Measurements from ENCODE around the gene ARHGAP15. TPM values are rescaled to one million over a fixed set of nuclear protein-coding genes. Genes with fewer than 3 reads are reported as not detected.

The ARHGAP15 gene
- total RNA-seq, 4 donors from 2014 or later: 1.7 to 16.8 (median 3.7) TPM

DNA sequence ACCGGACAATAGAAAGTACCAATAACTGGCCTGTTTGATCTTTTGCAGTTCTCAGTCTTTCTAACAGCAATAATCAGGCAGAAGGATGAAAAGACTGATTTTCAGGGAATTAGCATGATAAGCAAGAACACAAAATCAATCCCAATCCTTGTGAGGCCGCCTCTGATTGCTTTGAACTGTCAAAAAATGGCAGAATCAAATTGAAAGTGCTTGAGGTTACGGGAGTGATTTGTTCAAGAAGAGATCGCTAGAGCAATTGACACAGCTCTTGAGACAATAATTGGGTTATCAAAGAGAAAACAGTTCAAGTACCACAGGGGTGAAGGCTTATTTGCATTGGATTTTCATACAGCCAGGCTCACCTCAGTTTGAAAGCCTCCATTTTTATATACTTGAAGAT is 663.4 kb downstream of the ARHGAP15 start:
- Histone ChIP-seq H3K9me3 (no peaks in the 10 kb centered on the region), H3K36me3 (no peaks in the 10 kb centered on the region), H3K4me1 (no peaks in the 10 kb centered on the region), H3K27me3 (no peaks in the 10 kb centered on the region), H3K4me3 (no peak overlapping the region), H3K27ac (no peak overlapping the region)
- TF ChIP-seq, protein P1, sequence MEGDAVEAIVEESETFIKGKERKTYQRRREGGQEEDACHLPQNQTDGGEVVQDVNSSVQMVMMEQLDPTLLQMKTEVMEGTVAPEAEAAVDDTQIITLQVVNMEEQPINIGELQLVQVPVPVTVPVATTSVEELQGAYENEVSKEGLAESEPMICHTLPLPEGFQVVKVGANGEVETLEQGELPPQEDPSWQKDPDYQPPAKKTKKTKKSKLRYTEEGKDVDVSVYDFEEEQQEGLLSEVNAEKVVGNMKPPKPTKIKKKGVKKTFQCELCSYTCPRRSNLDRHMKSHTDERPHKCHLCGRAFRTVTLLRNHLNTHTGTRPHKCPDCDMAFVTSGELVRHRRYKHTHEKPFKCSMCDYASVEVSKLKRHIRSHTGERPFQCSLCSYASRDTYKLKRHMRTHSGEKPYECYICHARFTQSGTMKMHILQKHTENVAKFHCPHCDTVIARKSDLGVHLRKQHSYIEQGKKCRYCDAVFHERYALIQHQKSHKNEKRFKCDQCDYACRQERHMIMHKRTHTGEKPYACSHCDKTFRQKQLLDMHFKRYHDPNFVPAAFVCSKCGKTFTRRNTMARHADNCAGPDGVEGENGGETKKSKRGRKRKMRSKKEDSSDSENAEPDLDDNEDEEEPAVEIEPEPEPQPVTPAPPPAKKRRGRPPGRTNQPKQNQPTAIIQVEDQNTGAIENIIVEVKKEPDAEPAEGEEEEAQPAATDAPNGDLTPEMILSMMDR (IDR thresholded peaks at IDR 0.05): no peak
- DNase-seq: no peak
- intact Hi-C loops (cut with DNase I): no loop called here
- WGBS, 2 donors: 79 to 87% methylated on average over 3 to 4 of the region's 4 CpGs

DNA sequence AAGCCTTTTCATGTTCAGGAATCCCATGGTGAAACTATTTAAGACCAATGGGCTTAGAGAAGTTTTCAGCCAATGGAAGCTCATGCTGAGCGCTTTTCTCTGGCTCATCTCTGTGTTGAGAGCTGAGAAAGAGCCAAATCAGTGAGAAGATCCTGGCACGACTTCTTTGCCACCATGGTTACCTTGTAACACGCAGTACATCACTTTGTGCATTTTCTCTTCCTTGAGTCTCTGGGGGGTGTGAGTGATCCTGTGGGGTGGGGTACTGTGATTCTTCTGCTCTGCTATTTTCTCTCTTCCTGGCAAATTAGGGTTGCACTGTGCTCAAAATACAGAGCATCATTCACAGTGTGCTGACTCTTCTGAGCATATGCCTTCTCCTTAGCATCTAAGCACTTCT is 664.2 kb downstream of the ARHGAP15 start:
- no peaks in the 10 kb centered on the region for H3K36me3 ChIP-seq
- intact Hi-C loops (cut with DNase I): no loop called here
- H3K9me3 ChIP-seq: no peaks in the 10 kb centered on the region
- no peak overlapping the region for H3K4me3 ChIP-seq
- no peaks in the 10 kb centered on the region for H3K4me1 ChIP-seq
- 87 to 100% methylated on average over 3 of the region's 3 CpGs for WGBS, 2 donors
- TF ChIP-seq, protein P1 (IDR thresholded peaks at IDR 0.05): no peak
- TF ChIP-seq POLR2A (IDR thresholded peaks at IDR 0.05): no peak
- DNase-seq: no peak
- no peaks in the 10 kb centered on the region for H3K27me3 ChIP-seq
- no peak overlapping the region for H3K27ac ChIP-seq

DNA sequence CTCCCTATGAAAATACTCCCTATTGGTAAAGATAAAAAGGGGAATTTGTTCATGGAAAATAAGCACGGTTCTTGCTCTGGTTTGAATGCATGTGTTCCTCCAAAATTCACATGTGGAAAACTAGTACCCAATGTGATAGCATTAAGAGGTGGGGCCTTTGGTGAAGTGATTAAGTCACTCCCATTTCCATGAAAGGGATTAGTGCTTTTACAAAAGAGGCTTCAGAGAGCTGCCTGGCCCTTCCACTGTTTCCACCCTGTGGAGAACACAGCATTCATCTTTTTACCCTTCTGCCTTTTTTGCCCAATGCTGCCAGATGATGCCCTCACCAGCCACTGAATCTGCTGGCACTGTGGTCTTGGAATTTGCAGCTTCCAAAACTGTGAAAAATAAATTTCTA is 666.8 kb downstream of the ARHGAP15 start:
- TF ChIP-seq, protein P1 (IDR thresholded peaks at IDR 0.05): no peak
- no peak for TF ChIP-seq POLR2A (IDR thresholded peaks at IDR 0.05)
- H3K36me3 ChIP-seq: no peaks in the 10 kb centered on the region
- no peak overlapping the region for H3K27ac ChIP-seq
- WGBS, 2 donors: 58 to 92% methylated on average over 1 of the region's 1 CpG
- no peaks in the 10 kb centered on the region for H3K4me1 ChIP-seq
- DNase-seq: no peak
- intact Hi-C loops (cut with DNase I): no loop called here
- H3K4me3 ChIP-seq: no peak overlapping the region
- H3K27me3 ChIP-seq: no peaks in the 10 kb centered on the region
- H3K9me3 ChIP-seq: no peaks in the 10 kb centered on the region

DNA sequence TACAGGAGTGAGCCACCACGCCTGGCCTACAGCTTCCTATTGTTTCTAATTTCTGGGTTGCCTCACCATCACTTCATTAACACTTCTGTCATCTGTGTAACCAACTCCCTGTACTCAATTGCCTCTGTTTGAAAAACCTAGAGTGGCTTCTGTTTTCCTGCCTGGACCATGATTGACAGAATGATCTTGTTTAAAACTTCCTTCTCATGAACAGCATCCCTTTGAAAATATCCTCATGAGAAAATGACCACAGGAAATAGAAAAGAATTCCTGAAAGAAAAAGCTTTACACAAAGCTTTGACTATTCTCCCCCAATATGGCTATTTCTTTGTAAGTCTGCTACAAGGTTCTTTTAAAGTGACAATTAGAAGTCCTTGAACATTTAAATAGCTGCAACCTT is 672.3 kb downstream of the ARHGAP15 start:
- Histone ChIP-seq H3K4me1 (peaks cover 0 to 9% (median 0%) of the 10 kb centered on the region in 3 donors), H3K36me3 (no peaks in the 10 kb centered on the region), H3K27me3 (no peaks in the 10 kb centered on the region), H3K4me3 (no peak overlapping the region), H3K27ac (no peak overlapping the region), H3K9me3 (no peaks in the 10 kb centered on the region)
- DNase-seq: no peak
- no peak for TF ChIP-seq POLR2A (IDR thresholded peaks at IDR 0.05)
- TF ChIP-seq, protein P1 (IDR thresholded peaks at IDR 0.05): no peak
- intact Hi-C loops (cut with DNase I): no loop called here
- 50 to 91% methylated on average over 1 of the region's 1 CpG for WGBS, 2 donors

DNA sequence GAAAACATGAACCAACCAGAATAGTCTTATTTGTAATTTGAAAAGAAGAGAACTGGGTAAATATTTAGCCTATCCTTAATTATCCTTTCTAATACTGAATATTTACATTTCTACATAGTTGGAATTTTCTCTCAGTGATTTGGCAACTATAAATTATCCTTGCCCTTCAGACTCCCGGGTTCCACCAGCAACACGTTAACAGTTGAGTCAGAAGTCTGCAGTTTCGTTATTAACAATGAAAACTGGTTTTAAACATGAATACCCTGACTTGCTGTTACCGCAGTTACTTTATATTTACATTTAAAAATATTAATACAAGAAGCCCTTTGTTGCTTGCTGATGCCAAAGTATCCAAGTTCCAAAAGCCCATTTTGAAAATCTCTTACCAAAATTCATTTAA is 673.0 kb downstream of the ARHGAP15 start:
- Histone ChIP-seq H3K27me3 (no peaks in the 10 kb centered on the region), H3K9me3 (no peaks in the 10 kb centered on the region), H3K27ac (no peak overlapping the region), H3K4me3 (no peak overlapping the region), H3K4me1 (peaks cover 0 to 9% (median 0%) of the 10 kb centered on the region in 3 donors), H3K36me3 (no peaks in the 10 kb centered on the region)
- 26 to 30% methylated on average over 4 of the region's 4 CpGs for WGBS, 2 donors
- intact Hi-C loops (cut with DNase I): no loop called here
- DNase-seq: no peak
- TF ChIP-seq, protein P1 (IDR thresholded peaks at IDR 0.05): no peak
- no peak for TF ChIP-seq POLR2A (IDR thresholded peaks at IDR 0.05)

Measured in esophagus squamous epithelium (tissue), 5 donors.